A673 (cell line): ENCODE data around the gene PCDHGB2. TPM values are rescaled to one million over a fixed set of nuclear protein-coding genes. Genes with fewer than 3 reads are reported as not detected.

Experiments used
- BruUV-seq: library from RNA; stranded (reverse); fragments of 400-500 nt; replicated peaks from 2 replicates; lab custom pipeline; 2021; lab: Mats Ljungman, UMichigan
- CTCF ChIA-PET: fragments of 300-600 bp; sonication (Branson Sonifier 250); formaldehyde crosslinking; loops from one replicate; lab custom pipeline; 2022; ENCODE audit warnings: antibody characterized with exemption; lab: Charles Lee
- POLR2A ChIA-PET: fragments of 300-600 bp; sonication (Branson Sonifier 250); formaldehyde crosslinking; loops from one replicate; lab custom pipeline; 2022; ENCODE audit warnings: antibody characterized with exemption; ENCODE audit not compliant: low non-redundant PET; lab: Charles Lee
- DNase-seq: peaks from one replicate; pipeline ENCODE4 v3.0.0-alpha.2; 2015; ENCODE audit warnings: low spot score
- H3K27ac ChIP-seq: fragments of 200-600 bp; sonication (generic); 2 replicates; pipeline ENCODE4 v1.5.1; 2016; ENCODE audit warnings: mixed run types, low read depth, mild to moderate bottlenecking, mixed read lengths, antibody characterized with exemption, low read length; ENCODE audit not compliant: poor library complexity, severe bottlenecking
- H3K27me3 ChIP-seq: fragments of 200-600 bp; sonication (generic); replicated peaks from 2 replicates; pipeline ENCODE4 v1.6.1; 2017; ENCODE audit warnings: mixed run types, low read depth, mild to moderate bottlenecking, mixed read lengths, antibody characterized with exemption, low read length; ENCODE audit not compliant: insufficient read depth, poor library complexity
- H3K36me3 ChIP-seq: fragments of 200-600 bp; sonication (generic); 2 replicates; pipeline ENCODE4 v1.6.1; 2016; ENCODE audit warnings: mixed run types, mild to moderate bottlenecking, mixed read lengths, antibody characterized with exemption, low read length; ENCODE audit not compliant: insufficient read depth, poor library complexity, severe bottlenecking
- H3K4me1 ChIP-seq: fragments of 200-600 bp; sonication (generic); 2 replicates; pipeline ENCODE4 v1.6.1; 2017; ENCODE audit warnings: mixed run types, mild to moderate bottlenecking, mixed read lengths, antibody characterized with exemption, low read length; ENCODE audit not compliant: insufficient read depth, poor library complexity, severe bottlenecking
- H3K4me3 ChIP-seq: fragments of 200-600 bp; sonication (generic); 2 replicates; pipeline ENCODE4 v1.5.1; 2016; ENCODE audit warnings: low read depth, mixed run types, mild to moderate bottlenecking, mixed read lengths, low read length; ENCODE audit not compliant: poor library complexity, severe bottlenecking
- H3K9me3 ChIP-seq: fragments of 200-600 bp; sonication (generic); 2 replicates; pipeline ENCODE4 v1.6.1; 2016; ENCODE audit warnings: mixed run types, low read depth, mild to moderate bottlenecking, mixed read lengths, antibody characterized with exemption, low read length; ENCODE audit not compliant: poor library complexity, severe bottlenecking
- CTCF ChIP-seq: fragments of 300-800, 200-600 bp; sonication (generic); conservative IDR thresholded peaks from 2 replicates; pipeline ENCODE4 v1.5.1; 2017; ENCODE audit warnings: low read depth, mild to moderate bottlenecking, antibody characterized with exemption, low read length, moderate library complexity, mixed read lengths
- EZH2 ChIP-seq: fragments of 200-600 bp; sonication (generic); IDR thresholded peaks from 2 replicates; pipeline ENCODE4 v1.6.1; 2017; ENCODE audit warnings: borderline replicate concordance, low read depth, mild to moderate bottlenecking, mixed read lengths, antibody characterized with exemption, low read length; ENCODE audit not compliant: poor library complexity, severe bottlenecking
- intact Hi-C: fragments of 100-400 bp; cut with micrococcal nuclease; formaldehyde crosslinking; loops from one replicate; pipeline ENCODE4 v1.10.0; 2022; ENCODE audit not compliant: unreplicated experiment
- total RNA-seq: library from RNA; stranded (reverse); gene quantifications from 2 replicates; pipeline ENCODE4 v1.2.3, GENCODE V29; 2021

The PCDHGB2 gene
- total RNA-seq, 1 experiment from 2014 or later = 6.5 TPM

GRCh38 chr5:141398608-141399007 is 38.8 kb downstream of the PCDHGB2 start:
- Histone ChIP-seq H3K27ac (no peak overlapping the region), H3K4me1 (no peaks in the 10 kb centered on the region), H3K27me3 (no peaks in the 10 kb centered on the region), H3K36me3 (peaks cover 31% of the 10 kb centered on the region), H3K4me3 (no peak overlapping the region), H3K9me3 (peaks cover 54% of the 10 kb centered on the region)
- ChIA-PET CTCF (interaction anchor here (1.5 kb wide), 2 partner anchors 159 to 175 kb away, joined by 5 to 7 read pairs; partner anchors contain the start of gene PCDHB14), POLR2A (no interaction called here)
- TF ChIP-seq EZH2 (no peak), CTCF (no peak)
- BruUV-seq = TSS peak; percentile 53
- no peak for DNase-seq
- intact Hi-C loops = loop anchor here (5.0 kb wide), 1 partner anchor 124 kb away; no protein-coding TSS in a partner anchor

GRCh38 chr5:141399555-141400258 is 39.9 kb downstream of the PCDHGB2 start:
- BruUV-seq = no TSS peak
- CTCF ChIA-PET = no interaction called here
- H3K27me3 ChIP-seq = no peaks in the 10 kb centered on the region
- H3K36me3 ChIP-seq = peaks cover 32% of the 10 kb centered on the region
- intact Hi-C loops = loop anchor here (5.0 kb wide), 1 partner anchor 123 kb away; no protein-coding TSS in a partner anchor
- DNase-seq = no peak
- TF ChIP-seq CTCF (no peak), EZH2 (no peak)
- H3K27ac ChIP-seq = no peak overlapping the region
- no peak overlapping the region for H3K4me3 ChIP-seq
- no peaks in the 10 kb centered on the region for H3K4me1 ChIP-seq
- H3K9me3 ChIP-seq = peaks cover 62% of the 10 kb centered on the region
- POLR2A ChIA-PET = no interaction called here

DNA sequence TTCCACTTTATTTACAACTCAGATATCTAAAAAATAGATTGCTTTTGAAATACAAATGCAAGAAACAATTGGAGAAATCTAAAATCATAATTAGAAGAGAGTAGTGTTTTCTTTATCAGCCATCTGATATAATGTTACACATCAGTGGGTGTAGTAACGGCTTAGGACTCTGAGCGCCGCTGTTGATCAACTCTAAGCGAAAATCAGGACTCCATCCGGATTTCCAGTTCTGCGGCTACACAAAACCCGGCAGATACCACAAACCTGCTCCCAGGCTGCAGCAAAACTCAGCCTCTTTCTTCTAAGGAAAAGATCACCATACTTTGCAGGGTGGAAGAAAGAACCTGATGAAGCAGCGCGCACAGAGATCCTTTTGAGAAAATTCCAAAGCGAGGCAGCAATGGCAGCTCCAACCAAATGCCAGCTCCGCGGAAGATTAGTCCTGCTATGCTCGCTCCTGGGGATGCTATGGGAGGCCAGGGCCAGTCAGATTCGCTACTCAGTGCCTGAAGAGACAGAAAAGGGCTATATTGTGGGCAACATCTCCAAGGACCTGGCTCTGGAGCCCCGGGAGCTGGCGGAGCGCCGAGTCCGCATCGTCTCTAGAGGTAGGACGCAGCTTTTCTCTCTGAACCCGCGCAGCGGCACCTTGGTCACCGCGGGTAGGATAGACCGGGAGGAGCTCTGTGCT is 42.9 kb downstream of the PCDHGB2 start, which contains the start of gene PCDHGA9:
Gene PCDHGA9, plus strand, starts transcription at position 226 of the 691 bp plus-strand sequence. Its CDS starts 175 bp downstream, at position 401.
- H3K4me1 ChIP-seq = no peaks in the 10 kb centered on the region
- H3K9me3 ChIP-seq = peaks cover 81% of the 10 kb centered on the region
- H3K27me3 ChIP-seq = no peaks in the 10 kb centered on the region
- ChIA-PET POLR2A (no interaction called here), CTCF (no interaction called here)
- TF ChIP-seq EZH2 (no peak), CTCF (peak; percentile 28; the same call in 1 of the 2 replicates)
- BruUV-seq = no TSS peak
- no peak within 1 kb of the TSS for H3K27ac ChIP-seq
- DNase-seq = peak; percentile 25
- intact Hi-C loops = no loop called here
- H3K36me3 ChIP-seq = peaks cover 44% of the 10 kb centered on the region
- H3K4me3 ChIP-seq = no peak within 1 kb of the TSS
